ENCODE results near the gene ABHD16A.

Gene ABHD16A

GRCh38 chr6:31702819-31703716, at the start of gene ABHD16A:
ABHD16A (minus strand) TSS chr6:31703324; CDS start chr6:31703281, 43 bp downstream.
- DNase-seq (ENCODE audit: low read depth in 1 of 2, low spot score in 1 of 2) = peak; percentile 93 to 95

GRCh38 chr6:31752739-31753319, 49.7 kb upstream of the ABHD16A start:
- no peak for DNase-seq (ENCODE audit: low read depth in 1 of 2, low spot score in 1 of 2)

- DNase-seq (ENCODE audit: low read depth in 1 of 2, low spot score in 1 of 2) = no peak
Measured at GRCh38 chr6:31750411-31751022, 47.4 kb upstream of the ABHD16A start.

GRCh38 chr6:31749301-31750036, 46.3 kb upstream of the ABHD16A start:
- DNase-seq (ENCODE audit: low read depth in 1 of 2, low spot score in 1 of 2) = no peak

GRCh38 chr6:31744422-31744821, 41.3 kb upstream of the ABHD16A start:
- no peak for DNase-seq (ENCODE audit: low read depth in 1 of 2, low spot score in 1 of 2)

- no peak for DNase-seq (ENCODE audit: low read depth in 1 of 2, low spot score in 1 of 2)
Measured at GRCh38 chr6:31742894-31743293, 39.8 kb upstream of the ABHD16A start.

GRCh38 chr6:31741815-31742214, 38.7 kb upstream of the ABHD16A start:
- no peak for DNase-seq (ENCODE audit: low read depth in 1 of 2, low spot score in 1 of 2)

- DNase-seq (ENCODE audit: low read depth in 1 of 2, low spot score in 1 of 2) = no peak
Measured at GRCh38 chr6:31740397-31741223, 37.5 kb upstream of the ABHD16A start.

GRCh38 chr6:31739639-31740396, 36.7 kb upstream of the ABHD16A start, which contains the start of gene MSH5:
MSH5 (plus strand) TSS chr6:31740005; CDS start chr6:31740467, 462 bp downstream.
- peak; percentile 86 to 92 for DNase-seq (ENCODE audit: low read depth in 1 of 2, low spot score in 1 of 2)

GRCh38 chr6:31737991-31738979, 35.2 kb upstream of the ABHD16A start:
- peak in 1 of 2 donors; percentile 44 for DNase-seq (ENCODE audit: low read depth in 1 of 2, low spot score in 1 of 2)

GRCh38 chr6:31737315-31737990, 34.3 kb upstream of the ABHD16A start:
- no peak for DNase-seq (ENCODE audit: low read depth in 1 of 2, low spot score in 1 of 2)

- DNase-seq (ENCODE audit: low read depth in 1 of 2, low spot score in 1 of 2) = no peak
Measured at GRCh38 chr6:31736768-31737314, 33.7 kb upstream of the ABHD16A start.

GRCh38 chr6:31736021-31736767, 33.1 kb upstream of the ABHD16A start, which contains the start of gene CLIC1:
CLIC1 (minus strand) TSS chr6:31736530; CDS start chr6:31736300, 230 bp downstream.
- peak; percentile 40 to 59 for DNase-seq (ENCODE audit: low read depth in 1 of 2, low spot score in 1 of 2)

GRCh38 chr6:31734821-31735406, 31.8 kb upstream of the ABHD16A start:
- peak; percentile 20 to 31 for DNase-seq (ENCODE audit: low read depth in 1 of 2, low spot score in 1 of 2)

GRCh38 chr6:31734247-31734820, 31.2 kb upstream of the ABHD16A start:
- DNase-seq (ENCODE audit: low read depth in 1 of 2, low spot score in 1 of 2) = no peak

- no peak for DNase-seq (ENCODE audit: low read depth in 1 of 2, low spot score in 1 of 2)
Measured at GRCh38 chr6:31733734-31734133, 30.6 kb upstream of the ABHD16A start.
